HG03045 (cell line): ENCODE results near the gene ESPNL.

Experiments
- ATAC-seq: cut with Tn5 transposase; IDR thresholded peaks from one replicate; pipeline ENCODE4 v1.9.1; 2021; ENCODE audit warnings: mild to moderate bottlenecking, moderate library complexity; ENCODE audit not compliant: unreplicated experiment

ESPNL gene

DNA sequence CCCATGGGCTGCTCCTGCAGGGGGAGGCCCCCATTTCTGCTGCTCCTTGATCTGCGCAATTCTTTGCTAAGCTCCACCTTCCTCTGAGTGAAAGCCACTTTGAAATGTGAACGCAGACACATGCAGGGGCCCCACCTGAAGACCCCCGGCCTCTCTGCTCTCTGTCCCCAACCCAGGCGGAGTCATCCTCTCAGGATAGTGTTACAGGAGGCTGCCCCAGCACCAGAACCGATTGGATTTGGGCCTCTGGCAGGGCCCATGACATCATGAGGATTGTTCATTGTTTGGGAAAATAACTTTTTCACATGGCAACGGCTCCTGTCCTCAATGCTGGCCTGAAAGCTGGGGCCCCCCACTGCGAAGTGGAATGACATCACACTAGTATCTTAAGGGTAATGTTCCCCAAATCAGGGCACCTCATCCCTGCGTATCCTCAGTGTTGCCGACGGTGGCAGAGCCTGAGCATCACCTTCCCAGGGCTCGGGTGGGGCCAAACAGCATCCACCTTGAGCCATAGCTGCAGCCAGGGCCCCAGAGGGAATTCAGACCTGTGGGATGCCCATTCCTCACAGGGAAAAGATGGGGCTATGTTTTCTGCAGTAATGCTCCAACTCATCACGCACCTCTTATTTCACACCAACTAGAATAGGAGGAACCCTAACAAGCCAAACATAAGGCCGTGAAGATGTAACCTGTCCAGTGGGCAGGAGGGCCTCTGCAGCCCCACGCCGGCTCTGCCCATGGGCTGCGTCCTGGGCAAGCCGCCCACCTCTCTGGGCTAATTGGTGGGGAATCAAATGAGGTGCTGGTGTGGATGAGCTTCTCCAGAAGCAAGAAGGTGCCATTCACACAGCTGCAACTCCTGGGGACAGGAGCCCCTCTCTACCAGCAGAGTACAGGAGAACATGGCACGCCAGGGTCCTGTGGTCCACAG is 55.9 kb downstream of the ESPNL start:
- no peak for ATAC-seq

DNA sequence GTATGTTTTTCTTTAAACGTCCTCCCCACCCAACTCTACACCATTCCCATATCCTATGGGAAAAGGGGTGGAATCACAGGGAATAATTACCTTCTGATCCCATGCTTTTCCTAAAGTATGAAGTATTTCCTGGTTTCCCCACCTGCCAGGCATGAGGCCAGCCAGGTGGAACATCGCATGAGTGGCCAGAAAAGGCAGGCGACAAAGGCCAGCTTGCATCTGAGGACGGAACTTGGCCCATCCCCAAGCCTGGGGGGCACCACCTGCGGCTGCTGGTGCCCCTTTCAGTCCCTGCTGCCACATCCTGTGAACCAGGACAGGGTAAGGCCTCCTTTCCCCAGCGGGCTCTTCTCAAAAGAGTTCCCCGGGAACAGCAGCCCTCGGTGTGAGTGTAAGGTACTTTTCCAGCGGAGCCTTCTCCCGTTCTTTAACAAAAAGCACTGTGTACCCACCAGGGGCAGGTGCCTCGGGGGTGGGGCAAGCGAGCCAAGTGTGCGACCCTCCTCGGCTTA is 57.4 kb downstream of the ESPNL start:
- no peak for ATAC-seq

- ATAC-seq: no peak
These were observed 57.9 kb downstream of the ESPNL start for GRCh38 chr2:238158018-238158508.

GRCh38 chr2:238158509-238159070 is 58.5 kb downstream of the ESPNL start, which contains the start of gene ERFE:
Gene ERFE (plus strand): TSS chr2:238158970. CDS start chr2:238159008, 38 bp downstream.
- ATAC-seq: no peak

- no peak for ATAC-seq
These were observed 59.0 kb downstream of the ESPNL start for GRCh38 chr2:238159071-238159539.

DNA sequence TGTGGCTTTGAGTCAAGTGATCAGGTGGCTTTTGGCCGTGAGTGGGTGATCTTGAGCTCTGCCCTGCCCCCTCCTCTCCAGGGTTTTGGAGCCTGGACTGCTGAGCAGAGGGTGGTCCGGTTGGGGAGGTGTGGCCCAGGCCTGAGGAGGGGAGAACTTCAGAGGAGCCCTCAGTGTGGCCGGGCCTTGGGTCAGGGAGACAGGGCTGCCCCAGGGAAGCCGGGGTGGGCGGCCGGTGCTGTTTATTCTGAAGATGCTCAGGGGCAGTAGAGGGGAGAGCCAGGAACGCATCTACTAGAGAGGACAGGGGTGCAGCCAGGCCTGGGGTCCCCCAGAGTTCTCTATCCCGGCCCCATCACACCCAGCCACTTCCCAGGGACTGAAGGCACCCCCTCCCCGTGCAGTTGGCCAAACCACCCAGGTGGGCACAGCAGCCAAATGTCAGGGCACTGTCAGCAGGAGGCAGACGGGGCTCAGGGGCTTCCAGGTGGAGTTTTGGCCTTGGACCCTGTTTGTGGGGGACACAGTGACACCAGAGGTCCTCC is 59.6 kb downstream of the ESPNL start:
- no peak for ATAC-seq

GRCh38 chr2:238160206-238161129 is 60.3 kb downstream of the ESPNL start:
- ATAC-seq: no peak

- ATAC-seq: no peak
These were observed 61.3 kb downstream of the ESPNL start for GRCh38 chr2:238161291-238162051.

- ATAC-seq: no peak
These were observed 62.2 kb downstream of the ESPNL start for GRCh38 chr2:238162251-238162845.

DNA sequence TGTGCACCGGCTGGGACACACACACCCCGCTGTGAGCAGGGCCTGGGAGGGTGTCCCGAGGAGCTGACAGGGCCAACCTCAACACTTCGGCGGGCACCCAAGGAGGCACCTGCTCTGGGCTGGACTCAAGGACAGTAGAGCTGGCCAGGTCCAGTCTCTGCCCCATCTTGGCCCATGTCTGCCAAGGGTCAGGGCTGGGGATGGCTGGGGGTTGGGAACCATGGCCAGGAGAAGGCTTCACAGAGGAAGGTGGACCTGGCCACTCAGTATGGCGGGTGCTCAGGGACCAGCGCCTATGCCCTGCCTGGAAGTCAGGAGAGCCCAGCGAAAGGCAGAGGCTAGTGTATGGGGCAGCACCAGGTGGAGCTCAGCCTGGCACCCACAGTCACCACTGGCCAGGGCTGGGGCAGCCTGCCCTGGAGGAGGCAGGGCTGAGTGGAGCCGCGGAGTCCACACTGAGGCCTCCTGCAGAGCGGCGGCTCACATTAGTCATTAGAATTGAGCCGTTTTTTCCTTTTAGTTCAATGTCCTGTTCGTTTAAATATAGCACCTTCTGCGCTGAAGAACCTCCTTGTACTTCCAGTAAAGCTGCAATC is 62.8 kb downstream of the ESPNL start:
- no peak for ATAC-seq

DNA sequence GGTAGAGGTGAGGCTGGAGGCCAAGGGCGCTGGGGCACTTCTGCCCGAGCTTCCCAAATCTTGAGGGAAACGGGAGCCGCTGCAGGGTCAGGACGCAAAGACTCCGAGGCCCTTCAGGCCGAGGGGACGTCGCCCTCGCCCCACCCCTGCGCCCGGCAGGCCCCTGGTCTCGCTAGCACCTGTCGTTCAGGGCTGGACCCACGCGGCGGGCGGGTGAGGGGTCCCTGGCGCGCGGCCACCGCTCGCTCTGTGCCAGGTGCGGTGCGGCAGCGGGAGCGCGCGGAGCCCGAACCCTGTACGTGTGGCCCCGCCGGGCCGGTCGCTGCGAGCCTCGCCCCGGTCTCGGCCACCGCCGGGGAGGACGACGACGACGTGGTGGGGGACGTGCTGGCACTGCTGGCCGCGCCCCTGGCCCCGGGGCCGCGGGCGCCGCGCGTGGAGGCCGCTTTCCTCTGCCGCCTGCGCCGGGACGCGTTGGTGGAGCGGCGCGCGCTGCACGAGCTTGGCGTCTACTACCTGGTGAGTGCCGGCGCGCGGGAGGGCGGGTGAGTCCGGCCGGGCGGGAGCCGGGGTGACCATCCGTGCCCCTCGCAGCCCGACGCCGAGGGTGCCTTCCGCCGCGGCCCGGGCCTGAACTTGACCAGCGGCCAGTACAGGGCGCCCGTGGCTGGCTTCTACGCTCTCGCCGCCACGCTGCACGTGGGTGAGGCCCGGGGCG is 63.5 kb downstream of the ESPNL start:
- ATAC-seq: no peak

GRCh38 chr2:238164906-238165287 is 64.8 kb downstream of the ESPNL start:
- no peak for ATAC-seq

DNA sequence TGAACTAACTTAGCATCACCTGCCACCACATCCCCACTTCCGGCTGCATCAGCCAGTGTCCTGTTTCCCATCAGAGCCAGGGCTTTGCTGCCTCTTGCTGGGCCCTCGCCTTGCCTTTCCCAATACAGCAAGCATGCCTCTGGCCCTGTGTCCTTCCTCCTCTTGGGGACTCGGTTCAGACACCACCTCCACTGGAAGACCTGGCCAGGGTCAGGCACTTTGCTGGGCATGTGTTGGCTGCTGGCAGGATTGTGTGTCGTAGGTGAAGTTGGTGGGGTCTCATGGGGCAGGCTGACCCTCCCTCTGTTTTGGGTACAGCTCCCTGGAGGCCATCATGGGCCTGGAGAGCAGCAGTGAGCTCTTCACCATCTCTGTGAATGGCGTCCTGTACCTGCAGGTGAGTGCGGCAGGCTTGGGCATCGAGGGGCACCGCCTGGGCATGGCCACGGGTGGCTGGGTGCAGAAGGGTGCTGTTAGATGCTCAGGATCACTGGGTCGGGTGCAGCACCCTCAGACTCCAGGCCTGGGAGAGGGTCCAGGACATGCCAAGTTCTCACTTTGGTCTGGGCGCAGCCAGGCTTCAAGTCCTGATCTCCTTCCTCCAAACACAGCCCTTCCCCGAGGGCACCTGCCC is 65.3 kb downstream of the ESPNL start:
- ATAC-seq: no peak

DNA sequence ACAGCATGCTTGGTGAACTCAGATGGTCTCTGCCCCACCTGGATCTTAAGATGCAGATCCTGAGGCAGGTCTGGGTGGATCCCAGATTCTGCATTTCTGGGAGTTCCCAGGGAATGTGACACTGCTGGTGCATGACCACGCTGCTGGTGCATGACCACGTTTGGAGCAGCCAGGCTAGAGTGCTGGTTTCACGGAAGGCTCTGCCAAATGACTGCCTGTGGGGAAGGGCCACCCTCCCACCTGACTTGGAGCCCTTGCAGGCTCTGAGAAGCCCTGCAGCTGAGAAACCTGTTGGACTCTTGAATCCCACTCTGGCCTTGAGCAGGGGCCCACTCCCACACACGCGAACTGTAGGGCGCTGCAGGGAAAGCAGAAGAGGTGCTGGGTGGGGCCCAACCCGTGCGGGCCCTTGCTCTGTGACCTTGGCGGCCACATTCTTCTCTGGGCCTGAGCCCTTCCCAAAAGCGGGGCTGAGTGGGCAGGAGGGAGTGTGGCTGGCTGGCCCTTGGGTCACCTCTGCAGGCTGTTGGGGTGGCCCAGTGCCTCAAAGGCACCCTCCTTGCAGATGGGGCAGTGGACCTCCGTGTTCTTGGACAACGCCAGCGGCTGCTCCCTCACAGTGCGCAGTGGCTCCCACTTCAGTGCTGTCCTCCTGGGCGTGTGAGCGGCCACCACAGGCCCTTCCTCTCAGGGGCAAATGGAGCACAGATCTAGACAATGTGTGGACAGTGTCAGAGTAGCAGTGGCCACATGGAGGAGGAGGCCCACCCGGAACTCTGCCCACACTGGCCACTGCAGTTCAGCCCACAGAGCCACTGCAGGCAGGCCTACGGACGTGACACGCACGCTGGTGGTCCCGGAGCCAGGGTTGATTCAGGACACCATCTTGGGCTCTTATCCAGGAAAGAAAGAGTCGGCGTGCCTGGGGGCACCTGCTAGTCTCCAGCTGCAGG is 66.5 kb downstream of the ESPNL start:
- ATAC-seq: no peak

- no peak for ATAC-seq
These were observed 67.2 kb downstream of the ESPNL start for GRCh38 chr2:238167344-238167715.

GRCh38 chr2:238167761-238168160 is 67.6 kb downstream of the ESPNL start:
- no peak for ATAC-seq
